ENCODE data around the gene TIGD3. TPM values are rescaled to one million over a fixed set of nuclear protein-coding genes. Genes with fewer than 3 reads are reported as not detected.
"Not testable (repeated sequence)": the region's sequence is repeated elsewhere in the genome, so short reads cannot be mapped to it uniquely, and the experiment has no call there.

TIGD3 gene
- total RNA-seq, 4 donors from 2014 or later, result 0.34 TPM; not detected in 3

GRCh38 chr11:65327021-65327420, 27.5 kb upstream of the TIGD3 start:
- no peak overlapping the region for H3K27ac ChIP-seq
- H3K4me1 ChIP-seq, result peaks cover 4% of the 10 kb centered on the region in 2 donors
- 75 to 80% methylated on average over 8 of the region's 8 CpGs for WGBS, 2 donors
- no peaks in the 10 kb centered on the region for H3K9me3 ChIP-seq
- no peak overlapping the region for H3K4me3 ChIP-seq (replicated peaks in 1 of 3)
- no peaks in the 10 kb centered on the region for H3K27me3 ChIP-seq
- H3K36me3 ChIP-seq, result peaks cover 3 to 4% of the 10 kb centered on the region in 2 donors
- intact Hi-C loops (cut with DNase I), result no loop called here
- TF ChIP-seq POLR2A (IDR thresholded peaks at IDR 0.05) (no peak), CTCF (IDR thresholded peaks at IDR 0.05) (no peak)
- no peak for DNase-seq

GRCh38 chr11:65329478-65329877, 25.1 kb upstream of the TIGD3 start:
- H3K9me3 ChIP-seq, result no peaks in the 10 kb centered on the region
- H3K27ac ChIP-seq, result peak overlapping the region in 1 of 3 donors; percentile 27
- H3K36me3 ChIP-seq, result no peaks in the 10 kb centered on the region
- intact Hi-C loops (cut with DNase I), result no loop called here
- no peaks in the 10 kb centered on the region for H3K27me3 ChIP-seq
- H3K4me1 ChIP-seq, result peaks cover 4 to 6% of the 10 kb centered on the region in 2 donors
- H3K4me3 ChIP-seq (replicated peaks in 1 of 3), result no peak overlapping the region
- TF ChIP-seq CTCF (IDR thresholded peaks at IDR 0.05), result no peak
- TF ChIP-seq POLR2A (IDR thresholded peaks at IDR 0.05), result no peak
- no peak for DNase-seq
- WGBS, 2 donors, result 68 to 78% methylated on average over 2 of the region's 2 CpGs

- Histone ChIP-seq H3K4me1 (peaks cover 9% of the 10 kb centered on the region in 2 donors), H3K36me3 (no peaks in the 10 kb centered on the region), H3K27me3 (no peaks in the 10 kb centered on the region), H3K27ac (peak overlapping the region in 1 of 3 donors; percentile 27), H3K9me3 (no peaks in the 10 kb centered on the region), H3K4me3 (replicated peaks in 1 of 3) (no peak overlapping the region)
- WGBS, 2 donors, result 7 to 12% methylated on average over 13 of the region's 13 CpGs
- intact Hi-C loops (cut with DNase I), result no loop called here
- peak; percentile 63 to 87 (median 73) for TF ChIP-seq CTCF (IDR thresholded peaks at IDR 0.05)
- no peak for TF ChIP-seq POLR2A (IDR thresholded peaks at IDR 0.05)
- DNase-seq, result peak; percentile 91 to 93
Observed at GRCh38 chr11:65329944-65330403, 24.6 kb upstream of the TIGD3 start.

- no peak for TF ChIP-seq POLR2A (IDR thresholded peaks at IDR 0.05)
- no peak for TF ChIP-seq CTCF (IDR thresholded peaks at IDR 0.05)
- H3K27ac ChIP-seq, result no peak overlapping the region
Observed at GRCh38 chr11:65330544-65330943, 24.0 kb upstream of the TIGD3 start.

GRCh38 chr11:65332591-65332990, 22.0 kb upstream of the TIGD3 start:
- intact Hi-C loops (cut with DNase I); H3K9me3 ChIP-seq: not testable (repeated sequence)
- 92 to 94% methylated on average over 9 of the region's 9 CpGs for WGBS, 2 donors

More at GRCh38 chr11:65330544-65330943, 24.0 kb upstream of the TIGD3 start:
- Histone ChIP-seq H3K4me1 (peaks cover 14 to 15% of the 10 kb centered on the region in 2 donors), H3K4me3 (replicated peaks in 1 of 3) (no peak overlapping the region), H3K36me3 (no peaks in the 10 kb centered on the region), H3K27me3 (no peaks in the 10 kb centered on the region), H3K9me3 (no peaks in the 10 kb centered on the region)
- intact Hi-C loops (cut with DNase I), result no loop called here
- no peak for DNase-seq
- 84 to 92% methylated on average over 7 of the region's 7 CpGs for WGBS, 2 donors

More at GRCh38 chr11:65332591-65332990, 22.0 kb upstream of the TIGD3 start:
- H3K27ac ChIP-seq; H3K27me3 ChIP-seq; DNase-seq; H3K36me3 ChIP-seq; H3K4me3 ChIP-seq (replicated peaks in 1 of 3): not testable (repeated sequence)
- peaks cover 11 to 18% of the 10 kb centered on the region in 2 donors for H3K4me1 ChIP-seq

All from thyroid gland (tissue), 4 donors.